Progenitor cell of endocrine pancreas (in vitro differentiated cells): ENCODE results near the gene ABCF1. TPM values are rescaled to one million over a fixed set of nuclear protein-coding genes. Genes with fewer than 3 reads are reported as not detected.
"Not testable (repeated sequence)": the region's sequence is repeated elsewhere in the genome, so short reads cannot be mapped to it uniquely, and the experiment has no call there.

Experiments
- DNase-seq: peaks from one replicate; pipeline ENCODE4 v3.0.0; 2021; ENCODE audit warnings: low spot score; ENCODE audit not compliant: unreplicated experiment
- H3K27ac Mint-ChIP-seq: 2 replicates; pipeline ENCODE4 v1.8.0; 2021; ENCODE audit warnings: mild to moderate bottlenecking, moderate library complexity, mixed read lengths
- H3K27me3 Mint-ChIP-seq: 2 replicates; pipeline ENCODE4 v1.8.0; 2021; ENCODE audit warnings: mixed read lengths
- H3K36me3 Mint-ChIP-seq: 2 replicates; pipeline ENCODE4 v1.8.0; 2022; ENCODE audit warnings: mixed read lengths; ENCODE audit not compliant: insufficient read depth
- H3K4me1 Mint-ChIP-seq: 2 replicates; pipeline ENCODE4 v1.8.0; 2021; ENCODE audit warnings: low read depth, mixed read lengths
- H3K4me3 Mint-ChIP-seq: 2 replicates; pipeline ENCODE4 v1.8.0; 2021; ENCODE audit warnings: low read depth, mild to moderate bottlenecking, moderate library complexity, mixed read lengths
- H3K9me3 Mint-ChIP-seq: 2 replicates; pipeline ENCODE4 v1.8.0; 2021; ENCODE audit warnings: low read depth, mixed read lengths
- total RNA-seq: library from RNA; stranded (reverse); gene quantifications from 2 replicates; pipeline ENCODE4 v1.2.1, GENCODE V29; 2021
- TF ChIP-seq, protein P1 (sequence below): fragments of 200-600 bp; sonication (generic); IDR thresholded peaks from one replicate; pipeline ENCODE4 v1.5.0; 2021; ENCODE audit warnings: antibody characterized with exemption, mild to moderate bottlenecking; ENCODE audit not compliant: unreplicated experiment

The ABCF1 gene
- total RNA-seq, 1 donor from 2014 or later, result 72.0 TPM

GRCh38 chr6:30597315-30598144, 26.3 kb downstream of the ABCF1 start:
- peak; percentile 67 for DNase-seq
- not testable (repeated sequence) for H3K4me3 Mint-ChIP-seq, H3K27me3 Mint-ChIP-seq, H3K9me3 Mint-ChIP-seq, H3K4me1 Mint-ChIP-seq
- TF ChIP-seq, protein P1, sequence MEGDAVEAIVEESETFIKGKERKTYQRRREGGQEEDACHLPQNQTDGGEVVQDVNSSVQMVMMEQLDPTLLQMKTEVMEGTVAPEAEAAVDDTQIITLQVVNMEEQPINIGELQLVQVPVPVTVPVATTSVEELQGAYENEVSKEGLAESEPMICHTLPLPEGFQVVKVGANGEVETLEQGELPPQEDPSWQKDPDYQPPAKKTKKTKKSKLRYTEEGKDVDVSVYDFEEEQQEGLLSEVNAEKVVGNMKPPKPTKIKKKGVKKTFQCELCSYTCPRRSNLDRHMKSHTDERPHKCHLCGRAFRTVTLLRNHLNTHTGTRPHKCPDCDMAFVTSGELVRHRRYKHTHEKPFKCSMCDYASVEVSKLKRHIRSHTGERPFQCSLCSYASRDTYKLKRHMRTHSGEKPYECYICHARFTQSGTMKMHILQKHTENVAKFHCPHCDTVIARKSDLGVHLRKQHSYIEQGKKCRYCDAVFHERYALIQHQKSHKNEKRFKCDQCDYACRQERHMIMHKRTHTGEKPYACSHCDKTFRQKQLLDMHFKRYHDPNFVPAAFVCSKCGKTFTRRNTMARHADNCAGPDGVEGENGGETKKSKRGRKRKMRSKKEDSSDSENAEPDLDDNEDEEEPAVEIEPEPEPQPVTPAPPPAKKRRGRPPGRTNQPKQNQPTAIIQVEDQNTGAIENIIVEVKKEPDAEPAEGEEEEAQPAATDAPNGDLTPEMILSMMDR, result peak; percentile 75
- peaks cover 13% of the 10 kb centered on the region for H3K36me3 Mint-ChIP-seq
- peak overlapping the region; percentile 68 for H3K27ac Mint-ChIP-seq

DNA sequence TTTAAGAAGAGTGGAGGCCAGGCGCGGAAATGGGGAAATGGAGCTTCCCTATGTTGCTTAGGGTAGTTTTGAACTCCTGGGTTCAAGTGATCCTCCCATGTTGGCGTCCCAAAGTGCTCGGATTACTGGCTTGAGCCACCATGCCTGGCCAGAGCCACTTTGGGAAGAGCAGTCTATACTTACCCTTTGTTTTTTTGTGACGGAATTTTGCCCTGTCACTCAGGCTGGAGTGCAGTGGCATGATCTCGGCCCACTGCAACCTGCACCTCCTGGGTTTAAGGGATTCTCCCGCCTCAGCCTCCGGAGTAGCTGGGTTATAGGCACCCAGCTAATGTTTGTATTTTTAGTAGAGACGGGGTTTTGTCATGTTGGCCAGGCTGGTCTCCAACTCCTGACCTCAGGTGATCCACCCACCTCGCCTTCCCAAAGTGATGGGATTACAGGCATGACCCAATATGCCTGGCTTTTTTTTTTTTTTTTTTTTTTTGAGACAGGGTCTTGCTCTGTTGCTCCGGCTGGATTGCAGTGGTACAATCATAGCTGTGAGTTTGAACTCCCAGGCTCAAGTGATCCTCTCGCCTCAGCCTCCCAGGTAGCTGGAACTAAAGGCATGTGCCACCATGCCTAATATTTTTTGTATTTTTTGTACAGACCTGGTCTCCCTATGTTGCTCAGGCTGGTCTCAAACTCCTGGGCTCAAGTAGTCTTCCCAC, 27.8 kb downstream of the ABCF1 start:
- no peaks in the 10 kb centered on the region for H3K9me3 Mint-ChIP-seq
- no peaks in the 10 kb centered on the region for H3K27me3 Mint-ChIP-seq
- TF ChIP-seq, protein P1, result no peak
- no peaks in the 10 kb centered on the region for H3K4me1 Mint-ChIP-seq
- H3K27ac Mint-ChIP-seq, result peak overlapping the region; percentile 67
- peaks cover 23% of the 10 kb centered on the region for H3K36me3 Mint-ChIP-seq
- DNase-seq, result no peak
- H3K4me3 Mint-ChIP-seq, result no peak overlapping the region

DNA sequence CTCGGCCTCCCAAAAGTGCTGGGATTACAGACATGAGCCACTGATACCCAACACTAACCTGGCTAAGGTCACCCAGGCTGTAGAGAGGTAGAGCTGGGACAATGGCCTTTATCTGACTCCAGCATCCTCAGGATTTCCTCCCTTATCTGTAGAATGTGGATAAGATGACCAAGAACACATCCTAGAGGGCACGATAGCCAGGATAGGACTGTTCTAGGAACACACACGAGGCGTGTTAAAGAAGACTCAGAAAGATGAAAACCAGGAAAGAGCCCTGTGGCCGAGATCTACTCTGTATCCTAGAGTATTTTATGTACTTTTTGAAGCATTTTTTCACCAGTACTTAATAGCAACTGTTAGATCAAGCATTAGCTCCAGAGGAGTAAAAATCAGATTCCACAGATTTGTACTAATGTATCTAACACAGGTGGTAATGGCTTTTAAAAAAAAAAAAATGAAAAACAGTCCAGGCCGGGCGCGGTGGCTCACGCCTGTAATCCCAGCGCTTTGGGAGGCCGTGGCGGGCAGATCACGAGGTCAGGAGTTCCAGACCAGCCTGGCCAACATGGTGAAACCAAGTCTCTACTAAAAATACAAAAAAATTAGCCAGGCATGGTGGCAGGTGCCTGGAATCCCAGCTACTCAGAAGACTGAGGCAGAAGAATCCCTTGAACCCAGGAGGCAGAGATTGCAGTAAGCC, 28.5 kb downstream of the ABCF1 start:
- TF ChIP-seq, protein P1, result no peak
- Mint-ChIP-seq H3K27me3 (no peaks in the 10 kb centered on the region), H3K27ac (no peak overlapping the region), H3K4me3 (no peak overlapping the region), H3K9me3 (no peaks in the 10 kb centered on the region), H3K36me3 (peaks cover 26% of the 10 kb centered on the region), H3K4me1 (no peaks in the 10 kb centered on the region)
- no peak for DNase-seq

DNA sequence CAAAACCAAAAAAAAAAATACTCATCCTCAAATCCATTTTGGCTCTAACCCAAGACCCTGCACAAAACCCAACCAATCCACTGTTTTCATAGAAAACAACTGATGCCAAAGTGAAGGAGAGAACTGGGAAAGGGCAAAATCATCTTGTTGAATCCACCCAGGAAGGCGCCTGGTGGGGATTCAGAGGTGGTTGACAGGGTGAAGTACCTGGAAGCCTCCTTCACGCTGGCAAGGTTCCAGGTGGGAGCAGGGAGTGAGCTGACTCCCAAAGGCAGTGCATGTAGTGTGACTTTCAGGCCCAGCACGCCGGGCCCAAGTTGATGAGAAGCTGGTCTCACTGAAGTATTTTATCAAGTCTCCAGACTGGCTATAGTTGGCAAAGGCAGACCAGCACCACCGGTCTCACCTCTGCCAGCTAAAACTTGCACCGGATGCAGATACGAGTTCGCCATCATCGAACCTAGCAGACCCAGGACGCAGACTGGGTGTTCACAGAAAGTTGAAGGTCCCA, 29.3 kb downstream of the ABCF1 start:
- H3K36me3 Mint-ChIP-seq, result peaks cover 24% of the 10 kb centered on the region
- no peaks in the 10 kb centered on the region for H3K9me3 Mint-ChIP-seq
- H3K27me3 Mint-ChIP-seq, result no peaks in the 10 kb centered on the region
- no peak overlapping the region for H3K27ac Mint-ChIP-seq
- DNase-seq, result no peak
- H3K4me1 Mint-ChIP-seq, result no peaks in the 10 kb centered on the region
- TF ChIP-seq, protein P1, result no peak
- H3K4me3 Mint-ChIP-seq, result no peak overlapping the region

- H3K27ac Mint-ChIP-seq, result no peak overlapping the region
- no peaks in the 10 kb centered on the region for H3K27me3 Mint-ChIP-seq
- TF ChIP-seq, protein P1, result no peak
- H3K9me3 Mint-ChIP-seq, result no peaks in the 10 kb centered on the region
- peaks cover 31% of the 10 kb centered on the region for H3K36me3 Mint-ChIP-seq
- no peak for DNase-seq
- no peaks in the 10 kb centered on the region for H3K4me1 Mint-ChIP-seq
- H3K4me3 Mint-ChIP-seq, result no peak overlapping the region
Observed at GRCh38 chr6:30601436-30601814, 30.2 kb downstream of the ABCF1 start.
